ENCODE data around the gene INSIG1. TPM values are rescaled to one million over a fixed set of nuclear protein-coding genes. Genes with fewer than 3 reads are reported as not detected.

INSIG1 gene
- total RNA-seq, 1 donor from 2014 or later = 63.6 TPM

GRCh38 chr7:155284496-155285274 is 13.0 kb upstream of the INSIG1 start:
- DNase-seq (ENCODE audit: extremely low spot score in 2 of 2) = no peak
- no peaks in the 10 kb centered on the region for H3K27me3 ChIP-seq
- H3K27ac ChIP-seq = no peak overlapping the region
- no peaks in the 10 kb centered on the region for H3K9me3 ChIP-seq
- no peak overlapping the region for H3K4me3 ChIP-seq
- no peak for TF ChIP-seq POLR2A (IDR thresholded peaks at IDR 0.05)
- TF ChIP-seq, protein P1, sequence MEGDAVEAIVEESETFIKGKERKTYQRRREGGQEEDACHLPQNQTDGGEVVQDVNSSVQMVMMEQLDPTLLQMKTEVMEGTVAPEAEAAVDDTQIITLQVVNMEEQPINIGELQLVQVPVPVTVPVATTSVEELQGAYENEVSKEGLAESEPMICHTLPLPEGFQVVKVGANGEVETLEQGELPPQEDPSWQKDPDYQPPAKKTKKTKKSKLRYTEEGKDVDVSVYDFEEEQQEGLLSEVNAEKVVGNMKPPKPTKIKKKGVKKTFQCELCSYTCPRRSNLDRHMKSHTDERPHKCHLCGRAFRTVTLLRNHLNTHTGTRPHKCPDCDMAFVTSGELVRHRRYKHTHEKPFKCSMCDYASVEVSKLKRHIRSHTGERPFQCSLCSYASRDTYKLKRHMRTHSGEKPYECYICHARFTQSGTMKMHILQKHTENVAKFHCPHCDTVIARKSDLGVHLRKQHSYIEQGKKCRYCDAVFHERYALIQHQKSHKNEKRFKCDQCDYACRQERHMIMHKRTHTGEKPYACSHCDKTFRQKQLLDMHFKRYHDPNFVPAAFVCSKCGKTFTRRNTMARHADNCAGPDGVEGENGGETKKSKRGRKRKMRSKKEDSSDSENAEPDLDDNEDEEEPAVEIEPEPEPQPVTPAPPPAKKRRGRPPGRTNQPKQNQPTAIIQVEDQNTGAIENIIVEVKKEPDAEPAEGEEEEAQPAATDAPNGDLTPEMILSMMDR (IDR thresholded peaks at IDR 0.05) = no peak
- H3K36me3 ChIP-seq = no peaks in the 10 kb centered on the region
- intact Hi-C loops (cut with DNase I) = no loop called here
- H3K4me1 ChIP-seq = no peaks in the 10 kb centered on the region

GRCh38 chr7:155285423-155285822 is 12.3 kb upstream of the INSIG1 start:
- no peaks in the 10 kb centered on the region for H3K36me3 ChIP-seq

DNA sequence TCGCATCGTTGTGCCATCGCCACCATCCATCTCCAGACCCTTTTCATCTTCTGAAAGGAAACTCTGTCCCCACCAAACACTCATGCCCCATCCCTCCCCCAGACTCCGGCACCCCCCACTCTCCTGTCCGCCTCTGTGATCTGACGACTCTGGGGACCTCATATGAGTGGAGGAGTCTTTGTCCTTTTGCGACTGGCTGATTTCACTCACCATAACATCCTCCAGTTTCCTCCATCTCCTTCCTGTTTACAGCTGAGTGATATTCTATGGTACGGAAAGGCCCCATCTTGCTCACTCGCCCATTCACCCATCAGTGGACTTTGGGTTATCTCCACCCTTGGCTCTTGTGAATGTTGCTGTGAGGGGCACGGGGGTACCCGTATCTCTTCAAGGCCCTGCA is 11.8 kb upstream of the INSIG1 start:
- intact Hi-C loops (cut with DNase I) = no loop called here
- H3K27ac ChIP-seq = no peak overlapping the region
- TF ChIP-seq POLR2A (IDR thresholded peaks at IDR 0.05) (no peak), POLR2AphosphoS5 (IDR thresholded peaks at IDR 0.05; ENCODE audit: insufficient read depth in 1 of 2, low read depth in 1 of 2) (no peak)
- TF ChIP-seq, protein P1 (IDR thresholded peaks at IDR 0.05) = no peak
- H3K36me3 ChIP-seq = no peaks in the 10 kb centered on the region
- no peaks in the 10 kb centered on the region for H3K9me3 ChIP-seq
- H3K4me1 ChIP-seq = no peaks in the 10 kb centered on the region
- H3K27me3 ChIP-seq = no peaks in the 10 kb centered on the region
- H3K4me3 ChIP-seq = no peak overlapping the region
- no peak for DNase-seq (ENCODE audit: extremely low spot score in 2 of 2)

More at GRCh38 chr7:155285423-155285822, 12.3 kb upstream of the INSIG1 start:
- TF ChIP-seq, protein P1 (IDR thresholded peaks at IDR 0.05) = no peak
- no peak for TF ChIP-seq POLR2A (IDR thresholded peaks at IDR 0.05)
- no peak for TF ChIP-seq POLR2AphosphoS5 (IDR thresholded peaks at IDR 0.05; ENCODE audit: insufficient read depth in 1 of 2, low read depth in 1 of 2)
- intact Hi-C loops (cut with DNase I) = no loop called here
- no peak overlapping the region for H3K4me3 ChIP-seq
- H3K27ac ChIP-seq = no peak overlapping the region
- no peaks in the 10 kb centered on the region for H3K27me3 ChIP-seq
- no peaks in the 10 kb centered on the region for H3K4me1 ChIP-seq
- no peak for DNase-seq (ENCODE audit: extremely low spot score in 2 of 2)
- no peaks in the 10 kb centered on the region for H3K9me3 ChIP-seq

GRCh38 chr7:155286686-155287085 is 11.0 kb upstream of the INSIG1 start:
- H3K4me1 ChIP-seq = no peaks in the 10 kb centered on the region
- H3K4me3 ChIP-seq = no peak overlapping the region
- no peaks in the 10 kb centered on the region for H3K9me3 ChIP-seq
- TF ChIP-seq, protein P1 (IDR thresholded peaks at IDR 0.05) = no peak
- no peak for TF ChIP-seq POLR2AphosphoS5 (IDR thresholded peaks at IDR 0.05; ENCODE audit: insufficient read depth in 1 of 2, low read depth in 1 of 2)
- no peak for TF ChIP-seq POLR2A (IDR thresholded peaks at IDR 0.05)
- intact Hi-C loops (cut with DNase I) = no loop called here
- H3K27me3 ChIP-seq = no peaks in the 10 kb centered on the region
- DNase-seq (ENCODE audit: extremely low spot score in 2 of 2) = no peak
- no peak overlapping the region for H3K27ac ChIP-seq
- no peaks in the 10 kb centered on the region for H3K36me3 ChIP-seq

GRCh38 chr7:155287284-155287935 is 10.3 kb upstream of the INSIG1 start:
- no peak for DNase-seq (ENCODE audit: extremely low spot score in 2 of 2)
- Histone ChIP-seq H3K4me1 (no peaks in the 10 kb centered on the region), H3K9me3 (no peaks in the 10 kb centered on the region), H3K4me3 (no peak overlapping the region), H3K27me3 (no peaks in the 10 kb centered on the region), H3K27ac (no peak overlapping the region), H3K36me3 (no peaks in the 10 kb centered on the region)
- intact Hi-C loops (cut with DNase I) = no loop called here
- TF ChIP-seq POLR2A (IDR thresholded peaks at IDR 0.05) (no peak), POLR2AphosphoS5 (IDR thresholded peaks at IDR 0.05; ENCODE audit: insufficient read depth in 1 of 2, low read depth in 1 of 2) (no peak)
- TF ChIP-seq, protein P1 (IDR thresholded peaks at IDR 0.05) = no peak
